Stimulated activated CD8-positive, alpha-beta memory T cell treated with anti-CD3 and anti-CD28 coated beads, Interleukin-15, amount 100 ng/mL, for 1 hour (primary cell): ENCODE measurements around the gene GUCY2C.

Experiments
- DNase-seq: peaks from one replicate; pipeline ENCODE4 v3.0.0-alpha.2; 2020; ENCODE audit warnings: low read depth

The GUCY2C gene

GRCh38 chr12:14621826-14622225, 74.6 kb downstream of the GUCY2C start:
- DNase-seq: no peak

- no peak for DNase-seq
Measured at GRCh38 chr12:14619741-14620501, 76.5 kb downstream of the GUCY2C start.

GRCh38 chr12:14618983-14619382, 77.4 kb downstream of the GUCY2C start:
- no peak for DNase-seq

DNA sequence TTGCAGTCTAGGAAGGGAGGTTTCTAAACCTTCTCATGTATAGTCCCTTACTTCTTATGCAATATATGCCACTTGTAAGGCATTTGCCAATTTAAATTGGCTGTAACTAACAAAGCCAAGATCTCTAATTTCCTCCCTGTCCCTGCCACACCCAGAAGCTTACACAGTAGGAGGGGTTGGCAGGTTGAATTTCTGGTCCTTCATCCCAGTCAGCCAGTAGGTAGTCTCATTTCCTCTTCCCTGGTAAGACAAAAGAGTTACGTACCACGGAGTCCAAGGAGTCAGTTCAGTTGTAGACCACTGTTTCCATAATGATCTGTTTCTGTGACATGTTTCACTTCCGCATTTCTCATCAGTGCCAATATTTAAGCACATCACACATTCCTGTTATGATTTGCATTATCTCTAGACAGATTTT, 81.7 kb downstream of the GUCY2C start:
- DNase-seq: no peak

DNA sequence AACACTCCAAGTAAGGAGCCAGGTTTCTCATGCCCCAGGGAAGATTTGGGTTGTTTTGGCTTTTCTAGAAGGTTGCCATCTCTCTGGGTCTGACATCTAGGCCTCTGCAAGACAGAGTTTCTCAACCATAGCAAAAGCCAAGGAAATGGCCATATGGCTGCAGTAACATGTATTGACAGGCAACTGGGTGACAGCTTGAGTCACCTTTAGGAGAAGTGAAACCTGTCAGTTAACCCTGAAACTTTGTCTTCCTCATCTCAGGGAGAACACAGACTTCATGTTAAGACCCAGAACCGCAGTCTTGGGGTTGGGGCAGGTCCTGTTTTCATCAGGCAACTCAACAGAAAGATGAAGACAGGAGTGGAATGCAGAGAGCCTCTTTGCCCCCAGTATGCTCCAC, 82.7 kb downstream of the GUCY2C start:
- no peak for DNase-seq

- DNase-seq: no peak
Measured at GRCh38 chr12:14612898-14613445, 83.4 kb downstream of the GUCY2C start.

GRCh38 chr12:14612250-14612649, 84.1 kb downstream of the GUCY2C start:
- DNase-seq: no peak

- no peak for DNase-seq
Measured at GRCh38 chr12:14611640-14612203, 84.7 kb downstream of the GUCY2C start.

- no peak for DNase-seq
Measured at GRCh38 chr12:14607568-14607967, 88.8 kb downstream of the GUCY2C start.

DNA sequence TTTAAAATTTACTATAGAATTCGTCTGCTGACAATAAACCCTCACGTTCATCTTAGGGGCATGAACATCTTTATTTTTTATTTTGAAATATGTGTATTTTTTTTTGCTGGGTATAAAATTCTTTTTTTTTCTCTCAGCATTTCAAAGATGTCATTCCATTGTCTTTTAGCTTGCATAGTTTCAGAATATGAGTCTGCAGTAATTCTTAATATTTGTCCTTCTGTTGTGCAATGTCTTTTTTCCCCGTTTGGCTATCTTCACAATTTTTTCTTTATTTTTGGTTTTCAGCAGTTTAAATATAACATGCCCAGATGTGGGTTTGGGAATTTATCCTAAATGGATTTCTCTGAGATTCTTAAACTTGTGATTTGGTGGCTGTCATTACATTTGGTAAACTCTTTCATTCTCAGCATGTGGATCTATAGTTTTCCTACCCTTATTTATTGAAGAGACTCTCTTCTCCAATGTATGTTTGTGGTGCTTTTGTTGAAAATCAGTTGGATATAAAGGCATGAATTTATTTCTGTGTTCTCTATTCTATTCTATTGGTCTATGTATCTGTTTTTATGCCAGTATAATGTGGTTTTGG, 90.9 kb downstream of the GUCY2C start:
- no peak for DNase-seq

DNA sequence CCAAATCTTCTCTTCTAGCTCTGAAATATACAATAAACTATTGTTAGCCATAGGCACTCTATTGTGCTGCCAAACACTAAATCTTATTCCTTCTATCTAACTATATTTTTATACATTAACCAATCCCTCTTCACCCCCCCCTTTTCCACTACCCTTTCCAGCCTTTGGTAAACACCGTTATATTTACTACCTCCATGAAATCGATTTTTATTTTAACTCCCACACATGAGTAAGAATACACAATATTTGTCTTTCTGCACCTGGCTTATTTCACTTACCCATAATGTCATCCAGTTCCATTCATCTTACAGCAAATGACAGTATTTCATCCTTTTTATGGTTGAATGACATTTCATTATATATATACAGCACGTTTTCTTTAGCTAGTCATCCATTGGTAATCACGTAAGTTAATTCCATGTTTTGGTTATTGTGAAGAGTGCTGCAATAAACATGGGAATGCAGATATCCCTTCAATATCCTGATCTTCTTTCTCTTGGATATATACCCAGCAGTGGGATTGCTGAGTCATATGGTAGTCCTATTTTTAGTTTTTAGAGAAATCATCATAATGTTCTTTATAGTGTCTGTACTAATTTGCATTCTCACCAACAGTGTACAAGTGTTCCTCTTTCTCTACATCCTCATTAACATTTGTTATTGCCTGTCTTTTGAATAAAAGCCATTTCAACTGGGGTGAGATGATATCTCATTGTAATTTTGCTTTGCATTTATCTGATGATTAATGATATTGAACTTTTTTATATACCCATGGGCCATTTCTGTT, 94.5 kb downstream of the GUCY2C start:
- no peak for DNase-seq

DNA sequence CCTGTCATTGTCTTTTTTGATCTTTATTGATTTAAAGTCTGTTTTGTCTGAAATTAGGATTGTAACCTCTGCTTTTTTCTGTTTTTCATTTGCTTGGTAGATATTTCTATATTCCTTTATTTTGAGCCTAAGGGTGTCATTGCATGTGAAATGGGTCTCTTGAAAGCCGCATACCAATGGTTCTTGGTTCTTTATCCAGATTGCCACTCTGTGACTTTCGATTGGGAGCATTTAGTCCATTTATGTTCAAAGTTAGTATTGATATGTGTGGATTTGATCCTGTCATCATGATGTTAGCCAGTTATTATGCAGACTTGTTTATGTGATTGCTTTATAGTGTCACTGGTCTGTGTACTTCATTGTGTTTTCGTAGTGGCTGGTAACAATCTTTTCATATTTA, 98.9 kb downstream of the GUCY2C start:
- no peak for DNase-seq

DNA sequence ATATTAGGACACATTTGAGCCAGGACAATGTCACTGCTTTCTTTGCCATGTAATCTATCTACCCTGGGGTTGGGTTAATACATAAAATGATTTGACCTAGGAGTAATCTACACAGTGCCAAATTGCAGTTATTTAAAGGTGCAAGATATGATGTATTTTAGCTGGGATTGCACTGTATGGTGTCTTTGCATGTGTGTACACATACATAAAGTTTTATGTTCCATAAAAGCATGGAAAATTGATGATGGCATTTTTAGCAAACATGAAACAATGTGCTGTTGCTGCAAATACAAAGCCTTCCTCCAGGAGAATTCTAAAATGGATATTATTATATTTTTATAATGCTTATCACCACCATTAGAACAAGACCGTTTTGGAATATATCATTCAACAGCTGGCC, 104.7 kb downstream of the GUCY2C start:
- no peak for DNase-seq

GRCh38 chr12:14589169-14590004, 107.0 kb downstream of the GUCY2C start:
- DNase-seq: no peak

GRCh38 chr12:14588571-14588970, 107.8 kb downstream of the GUCY2C start:
- no peak for DNase-seq

- DNase-seq: no peak
Measured at GRCh38 chr12:14578646-14579045, 117.8 kb downstream of the GUCY2C start.

GRCh38 chr12:14577344-14577743, 119.1 kb downstream of the GUCY2C start:
- no peak for DNase-seq

DNA sequence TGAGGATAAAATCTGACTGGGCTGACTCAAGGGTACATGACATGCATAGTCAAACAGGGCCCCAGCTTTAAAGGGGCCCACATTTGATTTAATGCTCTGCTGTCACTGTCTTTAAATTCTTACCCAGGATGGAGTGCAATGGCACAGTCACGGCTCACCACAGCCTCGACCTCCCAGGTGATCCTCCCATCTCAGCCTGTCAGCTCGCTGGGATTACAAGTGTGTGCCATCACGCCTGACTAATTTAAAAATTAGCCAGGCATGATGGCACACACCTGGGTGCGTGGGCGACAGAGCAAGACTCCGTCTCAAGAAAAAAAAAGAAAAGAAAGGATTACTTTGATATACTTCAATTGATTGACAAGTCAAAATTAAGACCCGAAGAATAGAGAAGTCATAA, 119.5 kb downstream of the GUCY2C start:
- no peak for DNase-seq

DNA sequence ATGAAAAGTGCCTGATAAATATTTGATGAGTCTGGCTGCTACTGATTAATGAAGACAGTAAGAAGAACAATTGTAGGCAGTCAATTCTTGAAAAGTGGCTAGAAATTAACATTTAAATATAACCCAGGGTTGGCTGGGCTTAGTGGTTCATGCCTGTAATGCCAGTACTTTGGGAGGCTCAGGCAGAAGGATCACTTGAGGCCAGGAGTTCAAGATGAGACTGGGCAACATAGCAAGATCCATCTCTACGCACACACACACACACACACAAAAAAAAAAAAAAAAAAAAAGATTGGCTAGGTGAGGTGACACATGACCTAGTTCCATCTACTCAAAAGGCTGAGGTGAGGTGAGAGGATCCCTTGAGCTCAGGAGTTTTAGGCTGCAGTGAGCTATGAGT, 120.8 kb downstream of the GUCY2C start:
- DNase-seq: no peak

DNA sequence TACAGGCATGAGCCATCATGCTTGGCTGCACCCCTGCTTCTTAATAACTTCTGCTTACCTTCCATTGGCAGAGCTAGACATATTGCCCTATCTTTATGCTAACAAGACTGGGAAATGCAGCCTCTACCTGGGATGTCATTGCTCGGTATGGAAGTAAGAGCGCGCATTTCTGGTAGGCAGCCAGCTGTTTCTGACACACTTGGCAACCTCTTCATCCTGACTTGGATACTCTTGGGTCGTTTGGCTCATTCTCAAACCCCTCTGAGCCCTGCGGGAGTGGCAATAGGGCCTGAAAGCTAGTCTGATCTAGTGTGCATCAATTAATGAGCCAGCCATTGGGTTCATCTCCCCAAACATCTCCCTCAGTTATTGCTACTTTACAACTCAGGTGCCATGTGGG, 123.3 kb downstream of the GUCY2C start:
- no peak for DNase-seq

DNA sequence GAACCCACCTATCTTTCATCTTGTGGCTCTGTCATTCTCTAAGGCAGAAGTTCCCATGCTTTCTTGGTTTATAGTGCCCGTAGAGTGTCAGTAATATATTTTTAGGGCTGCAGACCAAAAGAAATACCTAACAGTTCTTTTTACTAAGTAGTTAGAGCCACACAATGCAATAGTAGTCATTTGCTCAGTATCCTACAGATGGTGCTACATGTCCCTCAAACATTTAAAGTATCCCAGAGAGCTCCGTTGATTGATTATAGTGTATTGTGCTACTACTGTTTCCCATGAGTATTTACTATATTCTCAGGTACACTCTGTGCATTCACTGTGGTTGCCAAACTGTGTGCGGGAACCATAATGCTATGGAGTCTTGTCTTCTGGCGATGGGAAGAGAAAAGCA, 124.0 kb downstream of the GUCY2C start:
- DNase-seq: no peak

- no peak for DNase-seq
Measured at GRCh38 chr12:14571779-14572178, 124.6 kb downstream of the GUCY2C start.
